K562 (cell line): ENCODE results near the gene ABCG5. TPM values are rescaled to one million over a fixed set of nuclear protein-coding genes. Genes with fewer than 3 reads are reported as not detected.

Source experiments
- ATAC-seq: fragments of 200-7000 bp; cut with Tn5 transposase; 3 replicates; pipeline ENCODE4 v1.9.1; 2020; ENCODE audit warnings: moderate library complexity
- BruUV-seq: library from RNA; stranded (reverse); fragments of 400-500 nt; replicated peaks from 2 replicates; lab custom pipeline; 2021; lab: Mats Ljungman, UMichigan
- CTCF ChIA-PET: fragments of 300-600 bp; formaldehyde crosslinking; extraction: SDS; loops from one replicate; lab custom pipeline; 2021; ENCODE audit warnings: low intra/inter-chr PET ratio; lab: Yijun Ruan, JAX
- POLR2A ChIA-PET: fragments of 300-600, 350-650 bp; sonication (Branson Sonifier 250); formaldehyde crosslinking; extraction: SDS; loops from one replicate; lab custom pipeline; 2021; ENCODE audit warnings: antibody characterized with exemption, inconsistent platforms; lab: Yijun Ruan, JAX
- DNase-seq, 4 experiments: peaks; one replicate each; pipeline versions ENCODE4 v3.0.0 to v3.0.0-alpha.2; 2011 to 2018; ENCODE audit warnings: low spot score in 3 of 4, mixed read lengths in 3 of 4; ENCODE audit errors: extremely low read depth in 1 of 4
- FAIRE-seq: peaks from 2 replicates; lab custom pipeline; 2011; peaks lifted over from hg19 to GRCh38; lab: Jason Lieb, UNC
- H2AFZ ChIP-seq: 2 replicates; pipeline ENCODE4 v1.6.0; 2011; ENCODE audit warnings: low read depth, low read length, control low read depth, inconsistent platforms
- H3K27ac ChIP-seq: fragments of 200-600 bp; 3 replicates; pipeline ENCODE4 v1.8.0; 2011; ENCODE audit warnings: low read depth, mild to moderate bottlenecking, control low read depth, inconsistent platforms, low read length, moderate library complexity, mixed read lengths; ENCODE audit errors: extremely low read depth
- H3K27me3 ChIP-seq, 2 experiments: fragments of 300-600 bp in 1 of 2; 2 replicates in 1 of 2; 3 replicates in 1 of 2; pipeline versions ENCODE4 v1.6.0 to v1.8.0; 2011; ENCODE audit warnings: inconsistent platforms in 2 of 2, low read length in 2 of 2, mild to moderate bottlenecking in 1 of 2, mixed read lengths in 1 of 2, moderate library complexity in 1 of 2; ENCODE audit not compliant: control insufficient read depth in 2 of 2, insufficient read depth in 2 of 2
- H3K36me3 ChIP-seq: fragments of 300-600 bp; 3 replicates; pipeline ENCODE4 v1.8.0; 2011; ENCODE audit warnings: mild to moderate bottlenecking, low read length, inconsistent platforms; ENCODE audit not compliant: control insufficient read depth, insufficient read depth
- H3K4me1 ChIP-seq, 2 experiments: fragments of 200-600 bp in 1 of 2; replicated peaks in 1 of 2; 2 replicates in 1 of 2; 3 replicates in 1 of 2; pipeline versions ENCODE4 v1.5.1 to v1.8.0; 2011; ENCODE audit warnings: inconsistent platforms in 2 of 2, low read length in 2 of 2, mild to moderate bottlenecking in 1 of 2, mixed read lengths in 1 of 2, moderate library complexity in 1 of 2; ENCODE audit not compliant: control insufficient read depth in 2 of 2, insufficient read depth in 2 of 2
- H3K4me2 ChIP-seq: 2 replicates; pipeline ENCODE4 v1.6.1; 2011; ENCODE audit warnings: low read length, control low read depth, inconsistent platforms, mixed read lengths; ENCODE audit not compliant: insufficient read depth
- H3K4me3 ChIP-seq: fragments of 200-600 bp; sonication (generic), shearing (Covaris generic); 2 replicates; pipeline ENCODE4 v1.5.1; 2016; ENCODE audit warnings: control low read depth, inconsistent platforms
- H3K79me2 ChIP-seq: fragments of 200-600 bp; 3 replicates; pipeline ENCODE4 v1.8.0; 2011; ENCODE audit warnings: low read length, inconsistent platforms; ENCODE audit not compliant: control insufficient read depth, insufficient read depth
- H3K9ac ChIP-seq, 2 experiments: 2 replicates each; pipeline versions ENCODE4 v1.6.0 to v1.6.1; 2011; ENCODE audit warnings: low read depth in 2 of 2, low read length in 2 of 2, control low read depth in 1 of 2, inconsistent platforms in 1 of 2, mild to moderate bottlenecking in 1 of 2, mixed read lengths in 1 of 2; ENCODE audit not compliant: insufficient read depth in 1 of 2
- H3K9me1 ChIP-seq: one replicate; pipeline ENCODE4 v1.6.0; 2011; ENCODE audit warnings: inconsistent platforms, mild to moderate bottlenecking, low read length, moderate library complexity; ENCODE audit not compliant: control insufficient read depth, insufficient read depth
- H3K9me3 ChIP-seq: replicated peaks from 2 replicates; pipeline ENCODE4 v1.5.1; 2011; ENCODE audit warnings: low read depth, low read length, inconsistent platforms; ENCODE audit not compliant: control insufficient read depth, insufficient read depth
- H4K20me1 ChIP-seq: replicated peaks from 2 replicates; pipeline ENCODE4 v1.6.1; 2011; ENCODE audit warnings: low read length, inconsistent platforms, mixed read lengths; ENCODE audit not compliant: control insufficient read depth, insufficient read depth
- DMBX1 ChIP-seq: fragments of 250-450 bp; sonication (Bioruptor Pico); IDR thresholded peaks from 2 replicates; pipeline ENCODE4 v1.8.0; 2022; ENCODE audit warnings: inconsistent platforms, mild to moderate bottlenecking, moderate library complexity, borderline replicate concordance
- HNRNPLL ChIP-seq: fragments of 200-400 bp; formaldehyde crosslinking; IDR thresholded peaks from 2 replicates; pipeline ENCODE4 v1.6.1; 2017; ENCODE audit warnings: low read length, low read depth, mild to moderate bottlenecking; ENCODE audit not compliant: poor library complexity, severe bottlenecking
- RBM39 ChIP-seq: fragments of 200-400 bp; formaldehyde crosslinking; optimal IDR thresholded peaks from 2 replicates; pipeline ENCODE3; 2018; ENCODE audit warnings: low read depth, low read length
- RERE ChIP-seq: sonication (generic); formaldehyde crosslinking; IDR thresholded peaks from 2 replicates; pipeline ENCODE4 v1.8.0; 2023; ENCODE audit warnings: missing genetic modification reagents, mild to moderate bottlenecking, borderline replicate concordance
- ZNF644 ChIP-seq: fragments of 200-800 bp; sonication (Bioruptor generic); IDR thresholded peaks from 2 replicates; pipeline ENCODE4 v1.6.1; 2016; ENCODE audit warnings: low read depth, missing genetic modification characterization, missing compliant biosample characterization
- ZNF655 ChIP-seq: fragments of 250-450 bp; sonication (Bioruptor Pico); IDR thresholded peaks from 2 replicates; pipeline ENCODE4 v1.5.0; 2021
- ZNF695 ChIP-seq: fragments of 450-650 bp; formaldehyde crosslinking; IDR thresholded peaks from 2 replicates; pipeline ENCODE4 v1.4.0; 2020; ENCODE audit warnings: mild to moderate bottlenecking, moderate library complexity
- WGBS: fragments of 100-300 bp; shearing (Covaris generic); methylation state at CpG from one replicate; pipeline ENCODE4 v1.1.6; 2016; ENCODE audit warnings: low coverage, mixed read lengths; ENCODE audit not compliant: insufficient coverage; ENCODE audit errors: missing lambda C conversion rate; 5-methylcytosine and 5-hydroxymethylcytosine counted together
- in situ Hi-C: fragments of 300-500 bp; cut with MboI; formaldehyde crosslinking; loops from 4 replicates; pipeline ENCODE4 v1.15.0; 2018; ENCODE audit warnings: inconsistent platforms, mixed read lengths
- intact Hi-C: fragments of 100-400 bp; cut with micrococcal nuclease; formaldehyde crosslinking; loops from 2 replicates; pipeline ENCODE4 v1.14.2; 2022
- polyA plus RNA-seq, 8 experiments: library from polyadenylated mRNA; depleted of rRNA in 4 of 8; stranded (reverse) in 5 of 8; unstranded in 3 of 8; fragments of >200 nt; fragmentation: Nextera tagmentation in 2 of 8; fragmentation: Illumina TruSeq in 1 of 8; extraction: Ambion mirVana in 2 of 8; extraction: Trizol in 1 of 8; gene quantifications; 2 replicates each; pipeline versions ENCODE4 v1.2.1 to v1.2.3, GENCODE V29; 2011 to 2014; ENCODE audit warnings: inconsistent platforms in 1 of 8, missing spikeins in 1 of 8
- total RNA-seq, 7 experiments: library from RNA; depleted of rRNA in 6 of 7; stranded (reverse); fragments of >200 nt in 6 of 7; fragmentation: Illumina TruSeq in 2 of 7; extraction: Trizol in 2 of 7; gene quantifications; 2 replicates each; pipeline versions ENCODE4 v1.2.1 to v1.2.3, GENCODE V29; 2011 to 2021; ENCODE audit warnings: low replicate concordance in 1 of 7
- TF ChIP-seq, protein P1 (sequence below): fragments of 250-450 bp; sonication (Bioruptor Pico); IDR thresholded peaks from 2 replicates; pipeline ENCODE4 v1.5.0; 2022; ENCODE audit warnings: mild to moderate bottlenecking
- TF ChIP-seq, protein P2 (sequence below): fragments of 450-650 bp; IDR thresholded peaks from 2 replicates; pipeline ENCODE4 v1.7.0; 2016; ENCODE audit warnings: borderline replicate concordance

ABCG5 gene
- total and polyA plus RNA-seq, 9 of the 15 experiments (the other 6 are each of a cell fraction or from before 2014, with no cell fraction given) = 0.01 TPM; not detected in 7

- CTCF ChIA-PET = no interaction called here
Observed at GRCh38 chr2:43777306-43777926, 61.2 kb downstream of the ABCG5 start.

More at GRCh38 chr2:43777306-43777926, 61.2 kb downstream of the ABCG5 start:
- Histone ChIP-seq H3K4me1 (peaks cover 0 to 2% of the 10 kb centered on the region in 2 experiments; a peak in 2 of 5 replicates), H3K27ac (no peak overlapping the region), H3K4me2 (no peak overlapping the region), H3K4me3 (no peak overlapping the region), H3K9me1 (no peaks in the 10 kb centered on the region), H3K9ac (no peak overlapping the region), H3K27me3 (no peaks in the 10 kb centered on the region), H4K20me1 (no peaks in the 10 kb centered on the region)
- FAIRE-seq (no peak), DNase-seq (no peak)
- in situ Hi-C loops = no loop called here
- BruUV-seq = no TSS peak
- POLR2A ChIA-PET = interaction anchor here (0.6 kb wide), 1 partner anchor 29 kb away, joined by 3 read pairs; no protein-coding TSS in a partner anchor
- no peak for TF ChIP-seq ZNF695
- TF ChIP-seq DMBX1 (CRISPR knock-in tag) = no peak
- TF ChIP-seq HNRNPLL = no peak
- TF ChIP-seq, protein P1, sequence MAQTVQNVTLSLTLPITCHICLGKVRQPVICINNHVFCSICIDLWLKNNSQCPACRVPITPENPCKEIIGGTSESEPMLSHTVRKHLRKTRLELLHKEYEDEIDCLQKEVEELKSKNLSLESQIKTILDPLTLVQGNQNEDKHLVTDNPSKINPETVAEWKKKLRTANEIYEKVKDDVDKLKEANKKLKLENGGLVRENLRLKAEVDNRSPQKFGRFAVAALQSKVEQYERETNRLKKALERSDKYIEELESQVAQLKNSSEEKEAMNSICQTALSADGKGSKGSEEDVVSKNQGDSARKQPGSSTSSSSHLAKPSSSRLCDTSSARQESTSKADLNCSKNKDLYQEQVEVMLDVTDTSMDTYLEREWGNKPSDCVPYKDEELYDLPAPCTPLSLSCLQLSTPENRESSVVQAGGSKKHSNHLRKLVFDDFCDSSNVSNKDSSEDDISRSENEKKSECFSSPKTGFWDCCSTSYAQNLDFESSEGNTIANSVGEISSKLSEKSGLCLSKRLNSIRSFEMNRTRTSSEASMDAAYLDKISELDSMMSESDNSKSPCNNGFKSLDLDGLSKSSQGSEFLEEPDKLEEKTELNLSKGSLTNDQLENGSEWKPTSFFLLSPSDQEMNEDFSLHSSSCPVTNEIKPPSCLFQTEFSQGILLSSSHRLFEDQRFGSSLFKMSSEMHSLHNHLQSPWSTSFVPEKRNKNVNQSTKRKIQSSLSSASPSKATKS (CRISPR knock-in tag) = no peak
- no peak for TF ChIP-seq RERE (CRISPR knock-in tag)
- TF ChIP-seq ZNF644 (tag) = no peak
- TF ChIP-seq, protein P2, sequence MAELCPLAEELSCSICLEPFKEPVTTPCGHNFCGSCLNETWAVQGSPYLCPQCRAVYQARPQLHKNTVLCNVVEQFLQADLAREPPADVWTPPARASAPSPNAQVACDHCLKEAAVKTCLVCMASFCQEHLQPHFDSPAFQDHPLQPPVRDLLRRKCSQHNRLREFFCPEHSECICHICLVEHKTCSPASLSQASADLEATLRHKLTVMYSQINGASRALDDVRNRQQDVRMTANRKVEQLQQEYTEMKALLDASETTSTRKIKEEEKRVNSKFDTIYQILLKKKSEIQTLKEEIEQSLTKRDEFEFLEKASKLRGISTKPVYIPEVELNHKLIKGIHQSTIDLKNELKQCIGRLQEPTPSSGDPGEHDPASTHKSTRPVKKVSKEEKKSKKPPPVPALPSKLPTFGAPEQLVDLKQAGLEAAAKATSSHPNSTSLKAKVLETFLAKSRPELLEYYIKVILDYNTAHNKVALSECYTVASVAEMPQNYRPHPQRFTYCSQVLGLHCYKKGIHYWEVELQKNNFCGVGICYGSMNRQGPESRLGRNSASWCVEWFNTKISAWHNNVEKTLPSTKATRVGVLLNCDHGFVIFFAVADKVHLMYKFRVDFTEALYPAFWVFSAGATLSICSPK = no peak
- no peak for TF ChIP-seq ZNF655 (CRISPR knock-in tag)
- TF ChIP-seq RBM39 = no peak
- TF ChIP-seq, all 486 proteins: peak for 0
- Histone ChIP-seq H3K79me2 (peaks cover 9% of the 10 kb centered on the region; the same call in 1 of the 3 replicates), H2AFZ (no peak overlapping the region), H3K36me3 (0 out of 3 replicates have a peak, but pooled peaks cover 5% of the 10 kb centered on the region), H3K9me3 (no peaks in the 10 kb centered on the region)
- ATAC-seq = no peak
- intact Hi-C loops = loop anchor here (10.0 kb wide), 1 partner anchor 143 kb away; the partner anchor contains the start of gene PLEKHH2
- WGBS = 91% methylated on average over 8 of the region's 8 CpGs
